ENCODE measurements around the gene GOLGA8N.

Gene GOLGA8N

GRCh38 chr15:32649342-32649741 lies 56.1 kb downstream of the GOLGA8N start:
- DNase-seq = no peak
- H3K36me3 ChIP-seq (ENCODE audit: control insufficient read depth, insufficient read depth, low read length) = no peaks in the 10 kb centered on the region
- H3K9me3 ChIP-seq (ENCODE audit: control insufficient read depth, low read length) = no peaks in the 10 kb centered on the region
- no peaks in the 10 kb centered on the region for H3K27me3 ChIP-seq (replicated peaks; ENCODE audit: control insufficient read depth, insufficient read depth, low read length, poor library complexity, severe bottlenecking)
- no peaks in the 10 kb centered on the region for H3K4me1 ChIP-seq (ENCODE audit: control insufficient read depth, insufficient read depth, low read length, poor library complexity, severe bottlenecking)
- no peak overlapping the region for H3K27ac ChIP-seq (ENCODE audit: insufficient read depth, low read length, poor library complexity, severe bottlenecking)
- H3K4me3 ChIP-seq (ENCODE audit: insufficient read depth, low read depth, low read length, poor library complexity, severe bottlenecking) = no peak overlapping the region

DNA sequence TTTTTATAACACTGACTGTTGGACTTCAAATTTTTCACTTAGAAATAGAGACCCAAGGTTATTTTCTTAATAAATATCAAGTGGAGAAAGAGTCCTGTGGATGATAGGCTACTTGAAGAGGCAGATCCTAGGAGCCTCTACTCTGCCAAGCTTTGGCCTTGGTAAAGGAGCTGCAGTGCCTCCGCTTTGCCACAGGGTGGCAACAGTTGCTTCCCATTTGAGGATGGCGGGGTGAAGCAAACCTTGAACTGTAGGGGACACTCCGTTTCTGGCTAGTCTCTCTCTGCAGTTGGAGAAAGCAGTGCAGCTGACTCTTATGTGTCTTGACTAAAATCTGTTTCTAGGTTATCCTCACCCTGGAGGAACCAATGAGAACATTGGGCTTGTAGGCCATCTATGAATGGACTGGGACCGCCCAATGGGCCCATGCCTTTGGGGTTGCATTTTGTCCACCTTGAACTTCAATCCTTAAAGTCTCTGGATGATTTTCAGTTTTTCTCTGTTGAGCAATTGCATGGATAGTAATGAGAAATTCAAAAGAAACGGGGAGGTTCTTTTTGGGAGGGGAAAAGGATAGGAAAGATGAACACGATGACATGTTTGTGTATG lies 58.1 kb downstream of the GOLGA8N start:
- no peak overlapping the region for H3K27ac ChIP-seq (ENCODE audit: insufficient read depth, low read length, poor library complexity, severe bottlenecking)
- H3K4me3 ChIP-seq (ENCODE audit: insufficient read depth, low read depth, low read length, poor library complexity, severe bottlenecking) = no peak overlapping the region
- H3K9me3 ChIP-seq (ENCODE audit: control insufficient read depth, low read length) = no peaks in the 10 kb centered on the region
- H3K27me3 ChIP-seq (replicated peaks; ENCODE audit: control insufficient read depth, insufficient read depth, low read length, poor library complexity, severe bottlenecking) = no peaks in the 10 kb centered on the region
- peak in 2 of 3 donors; percentile 11 to 18 for DNase-seq
- H3K36me3 ChIP-seq (ENCODE audit: control insufficient read depth, insufficient read depth, low read length) = no peaks in the 10 kb centered on the region
- H3K4me1 ChIP-seq (ENCODE audit: control insufficient read depth, insufficient read depth, low read length, poor library complexity, severe bottlenecking) = no peaks in the 10 kb centered on the region

GRCh38 chr15:32652178-32652577 lies 58.9 kb downstream of the GOLGA8N start:
- Histone ChIP-seq H3K27ac (ENCODE audit: insufficient read depth, low read length, poor library complexity, severe bottlenecking) (no peak overlapping the region), H3K9me3 (ENCODE audit: control insufficient read depth, low read length) (no peaks in the 10 kb centered on the region), H3K4me1 (ENCODE audit: control insufficient read depth, insufficient read depth, low read length, poor library complexity, severe bottlenecking) (no peaks in the 10 kb centered on the region), H3K36me3 (ENCODE audit: control insufficient read depth, insufficient read depth, low read length) (no peaks in the 10 kb centered on the region), H3K27me3 (replicated peaks; ENCODE audit: control insufficient read depth, insufficient read depth, low read length, poor library complexity, severe bottlenecking) (no peaks in the 10 kb centered on the region), H3K4me3 (ENCODE audit: insufficient read depth, low read depth, low read length, poor library complexity, severe bottlenecking) (no peak overlapping the region)
- no peak for DNase-seq

GRCh38 chr15:32656091-32656490 lies 62.8 kb downstream of the GOLGA8N start:
- Histone ChIP-seq H3K4me3 (ENCODE audit: insufficient read depth, low read depth, low read length, poor library complexity, severe bottlenecking) (no peak overlapping the region), H3K9me3 (ENCODE audit: control insufficient read depth, low read length) (no peaks in the 10 kb centered on the region), H3K27me3 (replicated peaks; ENCODE audit: control insufficient read depth, insufficient read depth, low read length, poor library complexity, severe bottlenecking) (no peaks in the 10 kb centered on the region), H3K36me3 (ENCODE audit: control insufficient read depth, insufficient read depth, low read length) (no peaks in the 10 kb centered on the region), H3K27ac (ENCODE audit: insufficient read depth, low read length, poor library complexity, severe bottlenecking) (no peak overlapping the region), H3K4me1 (ENCODE audit: control insufficient read depth, insufficient read depth, low read length, poor library complexity, severe bottlenecking) (no peaks in the 10 kb centered on the region)
- no peak for DNase-seq

DNA sequence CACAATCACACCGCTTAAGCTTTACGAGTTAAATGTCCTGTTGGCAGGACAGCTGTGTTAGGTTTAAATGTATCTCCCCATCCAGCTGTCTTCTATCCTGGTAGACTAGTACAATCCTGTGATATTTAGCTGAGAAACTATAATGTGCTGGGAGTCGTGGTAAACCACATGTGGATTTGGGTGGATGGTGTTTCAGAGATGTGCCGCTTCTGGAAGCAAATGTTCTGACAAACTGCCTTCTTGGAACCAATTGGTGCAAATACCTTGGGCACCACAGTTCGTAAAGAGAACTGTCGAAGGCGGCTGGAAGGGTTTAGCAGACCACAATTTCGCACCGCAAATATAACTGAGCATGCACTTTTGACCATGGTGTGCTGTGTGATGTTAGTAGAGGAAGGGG lies 63.2 kb downstream of the GOLGA8N start:
- H3K27ac ChIP-seq (ENCODE audit: insufficient read depth, low read length, poor library complexity, severe bottlenecking) = no peak overlapping the region
- H3K4me1 ChIP-seq (ENCODE audit: control insufficient read depth, insufficient read depth, low read length, poor library complexity, severe bottlenecking) = no peaks in the 10 kb centered on the region
- H3K36me3 ChIP-seq (ENCODE audit: control insufficient read depth, insufficient read depth, low read length) = no peaks in the 10 kb centered on the region
- H3K9me3 ChIP-seq (ENCODE audit: control insufficient read depth, low read length) = no peaks in the 10 kb centered on the region
- no peaks in the 10 kb centered on the region for H3K27me3 ChIP-seq (replicated peaks; ENCODE audit: control insufficient read depth, insufficient read depth, low read length, poor library complexity, severe bottlenecking)
- H3K4me3 ChIP-seq (ENCODE audit: insufficient read depth, low read depth, low read length, poor library complexity, severe bottlenecking) = no peak overlapping the region
- no peak for DNase-seq
